Keratinocyte (primary cell): ENCODE data around the gene TTBK1.

Experiments used
- CTCF ChIP-seq, 3 experiments: IDR thresholded peaks in 1 of 3; conservative IDR thresholded peaks in 1 of 3; optimal IDR thresholded peaks in 1 of 3; 2 replicates in 2 of 3; 3 replicates in 1 of 3; pipeline versions ENCODE3 to v1.5.1; 2011; ENCODE audit warnings: low read length in 3 of 3, mild to moderate bottlenecking in 3 of 3, moderate library complexity in 2 of 3, control low read depth in 1 of 3, inconsistent platforms in 1 of 3; ENCODE audit not compliant: insufficient read depth in 2 of 3; ENCODE audit errors: extremely low read depth in 1 of 3
- EZH2 ChIP-seq: IDR thresholded peaks from one replicate; pipeline ENCODE4 v1.6.1; 2012; ENCODE audit warnings: inconsistent platforms, mild to moderate bottlenecking, low read length, moderate library complexity

DNA sequence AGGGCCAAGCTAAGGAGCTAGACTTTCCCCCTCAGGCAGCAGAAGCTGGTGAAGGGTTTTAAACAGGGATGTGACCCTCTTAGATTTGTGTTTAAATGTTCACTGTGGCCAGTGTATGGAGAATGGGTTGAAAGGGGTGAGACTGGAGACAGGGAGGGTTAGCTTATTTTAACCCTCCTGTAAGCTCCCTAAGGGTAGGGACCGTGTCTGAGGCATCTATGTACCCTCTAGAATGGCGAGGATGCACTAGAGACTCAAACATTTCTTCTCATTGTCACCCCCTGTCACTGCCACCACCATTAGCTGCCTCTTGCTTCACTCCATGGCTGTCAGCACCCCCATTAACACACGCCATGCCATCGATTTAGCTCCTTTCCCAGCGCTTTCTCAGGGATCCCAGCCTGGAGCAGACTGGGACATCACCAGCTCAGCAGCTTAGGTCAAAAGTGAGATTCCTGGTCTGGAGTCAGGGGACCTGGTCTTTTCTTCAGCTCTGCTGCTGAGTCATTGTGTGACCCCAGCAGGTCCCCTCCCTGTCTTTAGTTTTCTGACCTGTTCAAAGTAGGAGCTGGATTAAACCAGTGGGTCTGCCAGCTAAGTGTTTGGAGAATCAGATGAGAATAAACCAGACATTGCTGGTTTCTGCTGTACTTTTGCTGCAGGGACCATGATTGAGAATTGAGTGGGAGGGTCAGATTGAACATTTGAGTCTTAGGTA is 53.7 kb downstream of the TTBK1 start:
- TF ChIP-seq CTCF (optimal IDR thresholded peaks at IDR 0.05 in 1 of 3, IDR thresholded peaks at IDR 0.05 in 1 of 3, conservative IDR thresholded peaks at IDR 0.05 in 1 of 3; ENCODE audit: extremely low read depth in 1 of 3, insufficient read depth in 2 of 3, low read length in 3 of 3): no peak
- TF ChIP-seq EZH2: no peak
